Osteocyte (in vitro differentiated cells): ENCODE results near the gene GOLPH3L. TPM values are rescaled to one million over a fixed set of nuclear protein-coding genes. Genes with fewer than 3 reads are reported as not detected.
A peak's percentile ranks its signal among the peaks of the same experiment; 100 is the strongest.

Source experiments
- DNase-seq: peaks from one replicate; pipeline ENCODE4 v3.0.0; 2021; ENCODE audit warnings: mixed read lengths; ENCODE audit not compliant: unreplicated experiment; ENCODE audit errors: extremely low spot score
- H3K27ac Mint-ChIP-seq: one replicate; pipeline ENCODE4 v1.8.0; 2021; ENCODE audit warnings: mild to moderate bottlenecking, mixed read lengths; ENCODE audit not compliant: unreplicated experiment
- H3K27me3 Mint-ChIP-seq: one replicate; pipeline ENCODE4 v1.8.0; 2021; ENCODE audit warnings: mixed read lengths; ENCODE audit not compliant: unreplicated experiment
- H3K36me3 Mint-ChIP-seq: one replicate; pipeline ENCODE4 v1.8.0; 2021; ENCODE audit warnings: mixed read lengths; ENCODE audit not compliant: unreplicated experiment
- H3K4me1 Mint-ChIP-seq: one replicate; pipeline ENCODE4 v1.8.0; 2021; ENCODE audit warnings: mixed read lengths; ENCODE audit not compliant: unreplicated experiment
- H3K4me3 Mint-ChIP-seq: one replicate; pipeline ENCODE4 v1.8.0; 2021; ENCODE audit warnings: mild to moderate bottlenecking, moderate library complexity, mixed read lengths; ENCODE audit not compliant: unreplicated experiment
- H3K9me3 Mint-ChIP-seq: one replicate; pipeline ENCODE4 v1.8.0; 2021; ENCODE audit warnings: mixed read lengths; ENCODE audit not compliant: unreplicated experiment
- total RNA-seq: library from RNA; stranded (reverse); gene quantifications from 2 replicates; pipeline ENCODE4 v1.2.1, GENCODE V29; 2021
- TF ChIP-seq, protein P1 (sequence below): fragments of 200-600 bp; sonication (generic); IDR thresholded peaks from 2 replicates; pipeline ENCODE4 v1.5.0; 2021; ENCODE audit warnings: antibody characterized with exemption, mild to moderate bottlenecking, moderate library complexity

The GOLPH3L gene
- total RNA-seq, 1 donor from 2014 or later = 27.4 TPM

GRCh38 chr1:150696590-150696989, 364 bp downstream of the GOLPH3L start:
- Mint-ChIP-seq H3K4me1 (peaks cover 18% of the 10 kb centered on the region), H3K9me3 (no peaks in the 10 kb centered on the region), H3K36me3 (peaks cover 20% of the 10 kb centered on the region), H3K4me3 (peak overlapping the region; percentile 93), H3K27ac (peak overlapping the region; percentile 86), H3K27me3 (peaks cover 13% of the 10 kb centered on the region)
- no peak for DNase-seq
- TF ChIP-seq, protein P1, sequence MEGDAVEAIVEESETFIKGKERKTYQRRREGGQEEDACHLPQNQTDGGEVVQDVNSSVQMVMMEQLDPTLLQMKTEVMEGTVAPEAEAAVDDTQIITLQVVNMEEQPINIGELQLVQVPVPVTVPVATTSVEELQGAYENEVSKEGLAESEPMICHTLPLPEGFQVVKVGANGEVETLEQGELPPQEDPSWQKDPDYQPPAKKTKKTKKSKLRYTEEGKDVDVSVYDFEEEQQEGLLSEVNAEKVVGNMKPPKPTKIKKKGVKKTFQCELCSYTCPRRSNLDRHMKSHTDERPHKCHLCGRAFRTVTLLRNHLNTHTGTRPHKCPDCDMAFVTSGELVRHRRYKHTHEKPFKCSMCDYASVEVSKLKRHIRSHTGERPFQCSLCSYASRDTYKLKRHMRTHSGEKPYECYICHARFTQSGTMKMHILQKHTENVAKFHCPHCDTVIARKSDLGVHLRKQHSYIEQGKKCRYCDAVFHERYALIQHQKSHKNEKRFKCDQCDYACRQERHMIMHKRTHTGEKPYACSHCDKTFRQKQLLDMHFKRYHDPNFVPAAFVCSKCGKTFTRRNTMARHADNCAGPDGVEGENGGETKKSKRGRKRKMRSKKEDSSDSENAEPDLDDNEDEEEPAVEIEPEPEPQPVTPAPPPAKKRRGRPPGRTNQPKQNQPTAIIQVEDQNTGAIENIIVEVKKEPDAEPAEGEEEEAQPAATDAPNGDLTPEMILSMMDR = no peak

DNA sequence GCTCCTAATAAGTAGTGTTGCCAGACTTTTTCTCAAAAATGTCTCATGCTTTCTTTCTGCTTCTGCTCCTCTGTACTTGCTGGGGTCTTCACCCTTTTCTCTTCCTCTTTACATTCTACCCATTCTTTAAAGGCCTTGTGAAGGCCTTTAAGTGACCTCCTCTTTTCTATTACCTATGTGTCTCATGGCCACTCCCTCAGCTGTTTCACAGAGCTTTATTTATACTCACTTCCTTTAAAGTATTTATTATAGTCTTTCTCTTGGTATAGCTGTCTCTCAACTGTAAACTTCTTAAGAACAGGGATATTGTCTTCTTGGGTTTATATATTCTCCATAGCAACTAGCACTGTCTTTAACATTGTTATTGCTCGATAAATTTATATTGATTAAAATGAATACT, 792 bp downstream of the GOLPH3L start:
- Mint-ChIP-seq H3K4me1 (peaks cover 18% of the 10 kb centered on the region), H3K27me3 (peaks cover 11% of the 10 kb centered on the region), H3K36me3 (peaks cover 23% of the 10 kb centered on the region), H3K4me3 (peak overlapping the region; percentile 93), H3K9me3 (no peaks in the 10 kb centered on the region), H3K27ac (peak overlapping the region; percentile 86)
- DNase-seq = no peak
- TF ChIP-seq, protein P1 = no peak

DNA sequence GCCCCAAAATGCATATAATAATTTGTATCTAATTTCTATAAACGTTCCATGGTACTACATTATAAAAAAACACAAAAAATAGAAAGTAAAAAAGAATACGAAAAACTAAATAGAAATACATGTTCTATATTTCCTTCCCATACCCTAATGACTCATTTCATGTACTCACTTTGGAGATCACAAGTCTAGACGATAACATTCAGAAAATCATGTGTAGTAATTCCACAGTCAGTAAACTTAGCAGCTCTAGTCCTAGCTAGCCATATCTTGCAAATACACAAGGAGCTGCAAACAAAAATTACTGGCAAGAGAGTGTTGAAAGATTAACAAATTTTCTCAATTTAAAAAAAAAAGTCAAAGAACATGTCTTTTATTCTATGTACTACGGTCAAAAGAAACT, 1.4 kb downstream of the GOLPH3L start:
- no peak for DNase-seq
- Mint-ChIP-seq H3K9me3 (no peaks in the 10 kb centered on the region), H3K4me3 (peak overlapping the region; percentile 7)

GRCh38 chr1:150692720-150693119, 4.2 kb downstream of the GOLPH3L start:
- H3K36me3 Mint-ChIP-seq = peaks cover 33% of the 10 kb centered on the region
- H3K27ac Mint-ChIP-seq = no peak overlapping the region

More for the DNA sequence above, 1.4 kb downstream of the GOLPH3L start:
- TF ChIP-seq, protein P1 = no peak
- H3K36me3 Mint-ChIP-seq = peaks cover 25% of the 10 kb centered on the region
- H3K27me3 Mint-ChIP-seq = peaks cover 6% of the 10 kb centered on the region
- H3K27ac Mint-ChIP-seq = no peak overlapping the region
- peaks cover 18% of the 10 kb centered on the region for H3K4me1 Mint-ChIP-seq

GRCh38 chr1:150688763-150689162, 8.2 kb downstream of the GOLPH3L start:
- no peak overlapping the region for H3K4me3 Mint-ChIP-seq
- H3K27me3 Mint-ChIP-seq = no peaks in the 10 kb centered on the region
- no peak overlapping the region for H3K27ac Mint-ChIP-seq
- H3K4me1 Mint-ChIP-seq = no peaks in the 10 kb centered on the region
- TF ChIP-seq, protein P1 = no peak
- H3K9me3 Mint-ChIP-seq = no peaks in the 10 kb centered on the region
- no peak for DNase-seq
- peaks cover 40% of the 10 kb centered on the region for H3K36me3 Mint-ChIP-seq

More at GRCh38 chr1:150692720-150693119, 4.2 kb downstream of the GOLPH3L start:
- H3K27me3 Mint-ChIP-seq = no peaks in the 10 kb centered on the region
- TF ChIP-seq, protein P1 = no peak
- peaks cover 16% of the 10 kb centered on the region for H3K4me1 Mint-ChIP-seq
- H3K4me3 Mint-ChIP-seq = no peak overlapping the region
- no peaks in the 10 kb centered on the region for H3K9me3 Mint-ChIP-seq
- no peak for DNase-seq
